Transverse colon (tissue), 3 donors: ENCODE data around the gene KCNH2.

Experiments used
- POLR2A ChIP-seq: fragments of 450-650 bp; IDR thresholded peaks from one replicate; pipeline ENCODE4 v1.6.1; 2016; ENCODE audit warnings: antibody characterized with exemption, mild to moderate bottlenecking, moderate library complexity
- POLR2AphosphoS5 ChIP-seq, 3 donors: sonication (generic); formaldehyde crosslinking; IDR thresholded peaks; one replicate each; pipeline ENCODE4 v1.6.1; 2016; ENCODE audit warnings: antibody characterized with exemption in 3 of 3

DNA sequence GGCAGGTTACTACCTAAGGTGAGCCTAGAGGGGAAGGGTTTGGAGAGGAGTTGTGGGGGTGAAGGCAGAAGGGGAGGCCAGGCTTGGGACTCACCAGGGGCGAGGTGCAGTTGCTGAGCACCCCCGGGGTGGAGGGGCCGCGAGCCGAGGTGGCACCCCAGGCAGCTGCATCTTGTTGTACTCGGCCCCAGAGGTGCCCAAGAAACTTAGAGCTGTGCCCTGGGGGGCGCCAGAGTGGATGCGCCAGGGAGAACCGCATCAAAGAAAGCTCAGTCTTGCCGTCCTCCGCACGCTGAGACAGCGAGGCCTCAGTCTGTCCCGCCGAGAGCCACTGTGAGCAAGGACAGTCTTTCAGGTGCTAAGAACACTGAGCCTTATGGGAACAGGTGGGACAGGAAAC is 38.8 kb upstream of the KCNH2 start:
- TF ChIP-seq POLR2A (no peak), POLR2AphosphoS5 (IDR thresholded peaks at IDR 0.05) (no peak)
